ENCODE data around the gene ACADSB.

- TF ChIP-seq CTCF (IDR thresholded peaks at IDR 0.05) (no peak), POLR2A (IDR thresholded peaks at IDR 0.05) (no peak)
These were observed 7.4 kb downstream of the ACADSB start for GRCh38 chr10:123016228-123016627.
